Forelimb muscle (tissue), 1 donor: ENCODE results near the gene CIROP. TPM values are rescaled to one million over a fixed set of nuclear protein-coding genes. Genes with fewer than 3 reads are reported as not detected.

Source experiments
- DNase-seq: peaks from one replicate; pipeline ENCODE4 v3.0.0-alpha.2; 2013; ENCODE audit warnings: low read depth
- polyA plus RNA-seq: library from polyadenylated mRNA; unstranded; fragments of 120-200 nt; gene quantifications from one replicate; pipeline ENCODE4 v1.2.1, GENCODE V29; 2013; ENCODE audit not compliant: insufficient read length

CIROP gene
- polyA plus RNA-seq, 1 donor: not detected

GRCh38 chr14:23051141-23052057 is 53.4 kb downstream of the CIROP start:
- DNase-seq: no peak

Other genes with a start within 250 kb of the CIROP start
- gene LRP10, start 233.2 kb downstream of the CIROP start, polyA plus RNA-seq: 36.5 TPM
- gene REM2, start 221.8 kb downstream of the CIROP start, polyA plus RNA-seq: 0.24 TPM
- 57.9 TPM for gene RBM23, start 185.8 kb downstream of the CIROP start, polyA plus RNA-seq
- 61.0 TPM for gene PRMT5, start 175.6 kb downstream of the CIROP start, polyA plus RNA-seq
- gene HAUS4, start 147.9 kb downstream of the CIROP start, polyA plus RNA-seq: 30.2 TPM
- gene AJUBA, start 122.4 kb downstream of the CIROP start, polyA plus RNA-seq: 44.8 TPM
- 11.2 TPM for gene C14orf93, start 94.8 kb downstream of the CIROP start, polyA plus RNA-seq
- 226 TPM for gene PSMB5, start 70.1 kb downstream of the CIROP start, polyA plus RNA-seq
- gene PSMB11, start 62.8 kb downstream of the CIROP start, polyA plus RNA-seq: not detected
- gene CDH24, start 47.5 kb downstream of the CIROP start, polyA plus RNA-seq: 3.8 TPM
- 144 TPM for gene ACIN1, start 9.9 kb downstream of the CIROP start, polyA plus RNA-seq
- gene C14orf119, start 9.5 kb downstream of the CIROP start, polyA plus RNA-seq: 47.4 TPM
- gene CEBPE, start 14.3 kb upstream of the CIROP start, polyA plus RNA-seq: 0.11 TPM
- gene SLC7A8, start 78.7 kb upstream of the CIROP start, polyA plus RNA-seq: 2.9 TPM
- 0.59 TPM for gene RNF212B, start 132.9 kb upstream of the CIROP start, polyA plus RNA-seq
- gene HOMEZ, start 181.1 kb upstream of the CIROP start, polyA plus RNA-seq: 11.1 TPM
- 18.5 TPM for gene PPP1R3E, start 197.9 kb upstream of the CIROP start, polyA plus RNA-seq
- 30.9 TPM for gene BCL2L2, start 201.8 kb upstream of the CIROP start, polyA plus RNA-seq
- gene PABPN1, start 216.5 kb upstream of the CIROP start, polyA plus RNA-seq: 114 TPM
- 23.3 TPM for gene SLC22A17, start 247.9 kb upstream of the CIROP start, polyA plus RNA-seq